GM10266 (cell line): ENCODE results near the gene MX1.

ENCODE experiments used
- DNase-seq: peaks from one replicate; pipeline ENCODE4 v3.0.0; 2012; ENCODE audit errors: extremely low spot score
- CTCF ChIP-seq: IDR thresholded peaks from 2 replicates; pipeline ENCODE4 v1.5.1; 2012; ENCODE audit warnings: mild to moderate bottlenecking, low read depth; ENCODE audit not compliant: control insufficient read depth, insufficient read depth; ENCODE audit errors: missing control alignments

The MX1 gene

DNA sequence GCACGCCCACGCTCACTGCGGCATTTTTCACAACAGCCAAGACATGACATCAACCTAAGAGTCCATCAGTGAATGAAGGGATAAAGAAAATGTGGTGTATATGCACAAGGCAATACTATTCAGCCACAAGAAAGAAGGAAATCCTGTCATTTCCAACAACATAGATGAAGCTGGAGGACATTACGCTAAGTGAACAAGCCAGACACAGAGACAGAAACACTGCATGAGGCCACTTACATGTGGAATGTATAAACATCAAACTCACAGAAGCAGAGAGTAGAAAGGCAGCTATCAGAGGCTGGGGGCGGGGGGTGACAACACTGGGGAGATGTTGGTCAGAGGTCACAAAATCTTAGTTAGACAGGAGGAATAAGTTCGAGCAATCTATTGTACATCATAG lies 61.0 kb downstream of the MX1 start:
- no peak for TF ChIP-seq CTCF
- no peak for DNase-seq

DNA sequence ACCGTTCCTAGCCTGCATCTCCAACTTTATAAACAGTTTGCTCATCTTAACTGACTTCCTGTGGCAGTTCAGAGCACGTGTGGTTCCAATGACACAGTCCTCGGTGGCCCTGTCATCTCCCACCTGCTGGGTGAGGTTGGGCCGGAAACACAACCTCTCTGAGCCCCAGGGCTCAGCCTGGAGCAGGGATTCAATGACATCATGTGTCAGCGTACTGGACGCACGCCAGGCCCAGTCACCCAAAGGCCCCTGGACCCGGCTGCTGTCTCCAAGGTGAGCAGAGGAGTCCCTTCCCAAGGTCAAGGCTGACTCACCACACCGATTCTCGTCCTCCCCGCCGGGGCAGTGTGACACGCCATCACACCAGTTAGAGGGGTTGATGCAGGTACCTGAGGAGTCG lies 62.0 kb downstream of the MX1 start:
- TF ChIP-seq CTCF, result no peak
- no peak for DNase-seq

DNA sequence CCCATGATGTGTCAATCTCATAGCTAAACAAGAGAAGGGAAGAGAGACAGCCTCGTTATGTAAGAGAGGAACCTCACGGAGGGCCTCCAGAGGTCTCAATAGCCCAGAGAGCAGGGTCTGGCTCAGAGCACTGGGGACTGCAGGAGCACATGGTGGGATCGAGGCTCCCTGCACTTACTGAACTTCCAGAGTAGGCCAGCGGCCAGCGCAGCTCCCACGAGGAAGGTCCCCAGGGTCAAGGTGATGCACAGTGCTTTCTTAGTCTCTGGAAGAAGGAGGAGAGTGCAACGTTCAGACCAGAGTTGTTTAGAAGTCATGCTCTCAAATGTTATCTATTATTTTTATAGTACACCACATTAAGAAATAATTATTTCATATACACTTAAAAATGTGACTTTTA lies 63.3 kb downstream of the MX1 start:
- no peak for DNase-seq
- no peak for TF ChIP-seq CTCF

GRCh38 chr21:41490330-41490729 lies 64.3 kb downstream of the MX1 start:
- TF ChIP-seq CTCF, result no peak
- no peak for DNase-seq

GRCh38 chr21:41491412-41491811 lies 65.4 kb downstream of the MX1 start:
- no peak for TF ChIP-seq CTCF

GRCh38 chr21:41494242-41494641 lies 68.2 kb downstream of the MX1 start:
- no peak for DNase-seq
- TF ChIP-seq CTCF, result no peak

More at GRCh38 chr21:41491412-41491811, 65.4 kb downstream of the MX1 start:
- no peak for DNase-seq

- TF ChIP-seq CTCF, result no peak
- no peak for DNase-seq
Measured at GRCh38 chr21:41497008-41497407, 71.0 kb downstream of the MX1 start.

GRCh38 chr21:41497788-41498187 lies 71.7 kb downstream of the MX1 start:
- no peak for TF ChIP-seq CTCF
- DNase-seq, result no peak
